Measurements from ENCODE around the gene OR6N1. TPM values are rescaled to one million over a fixed set of nuclear protein-coding genes. Genes with fewer than 3 reads are reported as not detected.

The OR6N1 gene
- total and polyA plus RNA-seq, 2 donors (not counting 3 experiments of a cell fraction or from before 2014, with no cell fraction given): not detected

DNA sequence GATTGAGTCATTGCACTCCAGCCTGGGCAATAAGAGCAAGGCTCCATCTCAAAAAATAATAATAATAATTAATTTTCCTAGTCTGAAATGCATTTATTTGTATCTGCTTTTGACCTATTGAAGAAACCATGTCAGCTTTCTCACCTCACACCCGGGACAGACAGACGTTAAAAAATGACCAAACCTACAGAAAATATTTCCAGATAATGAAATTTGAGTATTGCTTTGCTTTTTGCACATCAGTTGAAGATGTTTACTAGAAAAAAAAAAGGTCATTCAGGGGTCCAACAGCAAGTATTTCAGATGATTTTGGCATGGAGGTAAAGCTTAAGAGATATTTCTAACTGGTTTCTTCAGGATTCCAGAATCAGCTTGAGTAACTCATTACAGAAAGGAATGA, 17.6 kb downstream of the OR6N1 start, which contains the start of gene OR6K6:
TSS of gene OR6K6 (plus strand) at position 301 of the 400 bp plus-strand sequence. CDS start 168 bp downstream, outside the sequence.
- Histone ChIP-seq H3K27me3 (ENCODE audit: control insufficient read depth in 2 of 2, insufficient read depth in 2 of 2, low read length in 2 of 2) (no peaks in the 10 kb centered on the region), H3K9ac (replicated peaks; ENCODE audit: extremely low read depth, insufficient read depth, low read length) (no peak within 1 kb of the TSS), H3K4me3 (replicated peaks in 1 of 3; ENCODE audit: insufficient read depth in 1 of 3, low read depth in 1 of 3, low read length in 3 of 3) (no peak within 1 kb of the TSS), H3K4me2 (ENCODE audit: insufficient read depth, low read length) (no peak within 1 kb of the TSS), H2AFZ (ENCODE audit: low read depth, low read length) (no peak within 1 kb of the TSS), H3K36me3 (ENCODE audit: control insufficient read depth in 2 of 2, extremely low read depth in 1 of 2, insufficient read depth in 2 of 2, low read length in 2 of 2) (no peaks in the 10 kb centered on the region), H4K20me1 (replicated peaks; ENCODE audit: control insufficient read depth, extremely low read depth, insufficient read depth, low read length) (no peaks in the 10 kb centered on the region), H3K27ac (ENCODE audit: insufficient read depth, low read depth, low read length) (no peak within 1 kb of the TSS), H3K9me1 (replicated peaks; ENCODE audit: control insufficient read depth, extremely low read depth, insufficient read depth, low read length) (no peaks in the 10 kb centered on the region), H3K9me3 (replicated peaks; ENCODE audit: control insufficient read depth, insufficient read depth, low read length) (no peaks in the 10 kb centered on the region), H3K4me1 (ENCODE audit: control insufficient read depth, extremely low read depth, insufficient read depth, low read length) (no peaks in the 10 kb centered on the region), H3K79me2 (ENCODE audit: control insufficient read depth, insufficient read depth, low read length) (no peaks in the 10 kb centered on the region)
- no peak for TF ChIP-seq MAX (IDR thresholded peaks at IDR 0.05; ENCODE audit: insufficient read depth, insufficient read length)
- no peak for TF ChIP-seq MYC (IDR thresholded peaks at IDR 0.05; ENCODE audit: low read depth, low read length)
- no peak for TF ChIP-seq CTCF (IDR thresholded peaks at IDR 0.05; ENCODE audit: extremely low read depth in 1 of 2, insufficient read depth in 1 of 2, low read depth in 1 of 2, low read length in 2 of 2)
- TF ChIP-seq GATA2 (IDR thresholded peaks at IDR 0.05; ENCODE audit: insufficient read depth, insufficient read length, low read depth, low read length): no peak
- TF ChIP-seq POLR2AphosphoS5 (IDR thresholded peaks at IDR 0.05; ENCODE audit: insufficient read depth, low read depth, low read length): no peak
- TF ChIP-seq JUN (IDR thresholded peaks at IDR 0.05; ENCODE audit: borderline replicate concordance, insufficient read depth, insufficient read length, low read depth): no peak
- TF ChIP-seq POLR2A (IDR thresholded peaks at IDR 0.05; ENCODE audit: low read depth, low read length): no peak
- TF ChIP-seq EZH2 (IDR thresholded peaks at IDR 0.05; ENCODE audit: borderline replicate concordance, low read depth, low read length, severe bottlenecking): no peak
- TF ChIP-seq FOS (IDR thresholded peaks at IDR 0.05; ENCODE audit: borderline replicate concordance, insufficient read depth, low read length): no peak
- BruUV-seq (replicated peaks): no TSS peak
- DNase-seq (ENCODE audit: low read depth, low spot score): no peak
- FAIRE-seq: no peak
- intact Hi-C loops (cut with micrococcal nuclease) (no loop called here), dilution Hi-C loops (cut with MboI; ENCODE audit: extremely low pct_ligation_motif_present, low sequenced_read_pairs) (no loop called here)
- ChIA-PET CTCF (no interaction called here), POLR2A (no interaction called here)

Measured in endothelial cell of umbilical vein (primary cell).